ENCODE results near the gene WNT7A.

The WNT7A gene

DNA sequence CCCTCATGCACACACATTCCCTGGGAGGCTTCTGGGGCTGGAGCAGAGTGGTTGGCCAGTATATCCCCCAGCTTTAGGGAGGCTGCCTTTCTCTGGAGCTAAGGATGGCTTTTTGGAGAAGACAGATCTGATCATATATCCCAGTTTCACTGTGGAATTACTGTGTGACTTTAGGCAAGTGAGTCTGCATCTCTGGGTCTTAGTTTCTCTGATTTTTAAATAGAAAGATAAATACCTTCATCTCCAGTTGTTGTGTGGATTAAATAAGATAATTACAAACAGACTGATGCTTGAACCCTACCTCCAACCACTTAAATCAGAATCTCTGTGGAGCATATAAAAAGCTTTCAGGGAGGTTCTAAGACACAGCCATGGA is 11.1 kb upstream of the WNT7A start:
- H3K4me3 ChIP-seq (ENCODE audit: low read length), result no peak overlapping the region
- no peak for DNase-seq (ENCODE audit: low read depth)
- TF ChIP-seq, protein P1, sequence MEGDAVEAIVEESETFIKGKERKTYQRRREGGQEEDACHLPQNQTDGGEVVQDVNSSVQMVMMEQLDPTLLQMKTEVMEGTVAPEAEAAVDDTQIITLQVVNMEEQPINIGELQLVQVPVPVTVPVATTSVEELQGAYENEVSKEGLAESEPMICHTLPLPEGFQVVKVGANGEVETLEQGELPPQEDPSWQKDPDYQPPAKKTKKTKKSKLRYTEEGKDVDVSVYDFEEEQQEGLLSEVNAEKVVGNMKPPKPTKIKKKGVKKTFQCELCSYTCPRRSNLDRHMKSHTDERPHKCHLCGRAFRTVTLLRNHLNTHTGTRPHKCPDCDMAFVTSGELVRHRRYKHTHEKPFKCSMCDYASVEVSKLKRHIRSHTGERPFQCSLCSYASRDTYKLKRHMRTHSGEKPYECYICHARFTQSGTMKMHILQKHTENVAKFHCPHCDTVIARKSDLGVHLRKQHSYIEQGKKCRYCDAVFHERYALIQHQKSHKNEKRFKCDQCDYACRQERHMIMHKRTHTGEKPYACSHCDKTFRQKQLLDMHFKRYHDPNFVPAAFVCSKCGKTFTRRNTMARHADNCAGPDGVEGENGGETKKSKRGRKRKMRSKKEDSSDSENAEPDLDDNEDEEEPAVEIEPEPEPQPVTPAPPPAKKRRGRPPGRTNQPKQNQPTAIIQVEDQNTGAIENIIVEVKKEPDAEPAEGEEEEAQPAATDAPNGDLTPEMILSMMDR (conservative IDR thresholded peaks at IDR 0.05; ENCODE audit: low read length), result no peak

GRCh38 chr3:13890377-13891016 is 10.6 kb upstream of the WNT7A start:
- DNase-seq (ENCODE audit: low read depth), result no peak
- TF ChIP-seq, protein P1 (conservative IDR thresholded peaks at IDR 0.05; ENCODE audit: low read length), result no peak
- no peak overlapping the region for H3K4me3 ChIP-seq (ENCODE audit: low read length)

GRCh38 chr3:13888576-13888975 is 8.7 kb upstream of the WNT7A start:
- TF ChIP-seq, protein P1 (conservative IDR thresholded peaks at IDR 0.05; ENCODE audit: low read length), result no peak
- no peak for DNase-seq (ENCODE audit: low read depth)
- H3K4me3 ChIP-seq (ENCODE audit: low read length), result no peak overlapping the region

GRCh38 chr3:13887495-13888300 is 7.8 kb upstream of the WNT7A start:
- H3K4me3 ChIP-seq (ENCODE audit: low read length), result no peak overlapping the region
- TF ChIP-seq, protein P1 (conservative IDR thresholded peaks at IDR 0.05; ENCODE audit: low read length), result no peak
- no peak for DNase-seq (ENCODE audit: low read depth)

- TF ChIP-seq, protein P1 (conservative IDR thresholded peaks at IDR 0.05; ENCODE audit: low read length), result no peak
- no peak for DNase-seq (ENCODE audit: low read depth)
- H3K4me3 ChIP-seq (ENCODE audit: low read length), result no peak overlapping the region
Observed at GRCh38 chr3:13886593-13887129, 6.8 kb upstream of the WNT7A start.

DNA sequence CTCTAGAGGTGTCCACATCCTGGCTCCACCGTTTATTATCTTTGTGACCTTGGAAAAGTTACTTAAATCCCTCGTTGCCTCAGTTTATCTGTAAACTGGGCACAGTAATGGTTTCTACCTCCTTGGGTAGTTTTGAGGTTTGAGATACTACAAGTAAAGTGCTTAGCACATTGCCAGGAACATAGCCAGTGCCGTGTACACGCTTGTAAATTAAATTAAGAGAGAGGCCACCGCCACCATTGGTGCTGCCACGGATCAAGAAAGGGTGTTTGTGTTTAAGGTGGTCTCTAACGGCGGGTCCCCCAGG is 5.8 kb upstream of the WNT7A start:
- H3K4me3 ChIP-seq (ENCODE audit: low read length), result no peak overlapping the region
- no peak for DNase-seq (ENCODE audit: low read depth)
- TF ChIP-seq, protein P1 (conservative IDR thresholded peaks at IDR 0.05; ENCODE audit: low read length), result no peak
